K562 (cell line): Measurements from ENCODE around the gene STX1B. TPM values are rescaled to one million over a fixed set of nuclear protein-coding genes. Genes with fewer than 3 reads are reported as not detected.

ENCODE experiments used
- ATF4 ChIP-seq: fragments of 450-650 bp; formaldehyde crosslinking; IDR thresholded peaks from 2 replicates; pipeline ENCODE4 v1.4.0; 2022; ENCODE audit warnings: mild to moderate bottlenecking, moderate library complexity
- E2F3 ChIP-seq: fragments of 250-450 bp; sonication (Bioruptor Pico); IDR thresholded peaks from 2 replicates; pipeline ENCODE4 v1.4.0; 2020; ENCODE audit warnings: mild to moderate bottlenecking
- HMG20B ChIP-seq: fragments of 250-450 bp; sonication (Bioruptor Pico); IDR thresholded peaks from 2 replicates; pipeline ENCODE4 v1.5.0; 2021; ENCODE audit warnings: mild to moderate bottlenecking
- MCM7 ChIP-seq, 2 experiments: fragments of 450-650 bp; IDR thresholded peaks; 2 replicates each; pipeline ENCODE4 v1.6.1; 2016 to 2018
- MEF2A ChIP-seq: IDR thresholded peaks from 2 replicates; pipeline ENCODE4 v1.6.1; 2011; ENCODE audit warnings: low read depth, mild to moderate bottlenecking, low read length, moderate library complexity; ENCODE audit not compliant: control insufficient read depth
- MIER1 ChIP-seq: fragments of 450-650 bp; IDR thresholded peaks from 2 replicates; pipeline ENCODE4 v1.6.1; 2016; ENCODE audit warnings: antibody characterized with exemption, mild to moderate bottlenecking, low read depth
- SLC30A9 ChIP-seq: fragments of 250-450 bp; sonication (Bioruptor Pico); IDR thresholded peaks from 2 replicates; pipeline ENCODE4 v1.8.0; 2022; ENCODE audit warnings: mild to moderate bottlenecking, moderate library complexity
- SMAD2 ChIP-seq: fragments of 150-350 bp; IDR thresholded peaks from 2 replicates; pipeline ENCODE4 v1.6.1; 2014; ENCODE audit warnings: low read depth, mild to moderate bottlenecking, low read length
- THAP7 ChIP-seq: fragments of 250-450 bp; sonication (Bioruptor Pico); IDR thresholded peaks from 2 replicates; pipeline ENCODE4 v1.5.0; 2021
- ZBTB17 ChIP-seq: fragments of 450-650 bp; formaldehyde crosslinking; IDR thresholded peaks from 2 replicates; pipeline ENCODE4 v1.4.0; 2020; ENCODE audit warnings: mild to moderate bottlenecking
- ZC3H8 ChIP-seq: fragments of 450-650 bp; IDR thresholded peaks from 2 replicates; pipeline ENCODE4 v1.6.1; 2017
- ZFP91 ChIP-seq: sonication (generic); formaldehyde crosslinking; IDR thresholded peaks from 2 replicates; pipeline ENCODE4 v1.8.0; 2022; ENCODE audit warnings: mild to moderate bottlenecking, missing genetic modification reagents
- ZNF133 ChIP-seq: fragments of 250-450 bp; sonication (Bioruptor Pico); IDR thresholded peaks from 2 replicates; pipeline ENCODE4 v1.4.0; 2020; ENCODE audit warnings: mild to moderate bottlenecking
- ZNF3 ChIP-seq: fragments of 250-450 bp; sonication (Bioruptor Pico); IDR thresholded peaks from 2 replicates; pipeline ENCODE4 v1.5.0; 2021; ENCODE audit warnings: mild to moderate bottlenecking, moderate library complexity
- ZNF766 ChIP-seq: fragments of 200-800 bp; sonication (Bioruptor generic); conservative IDR thresholded peaks from 2 replicates; pipeline ENCODE4 v1.6.1; 2016; ENCODE audit warnings: missing genetic modification characterization, missing compliant biosample characterization
- polyA plus RNA-seq, 8 experiments: library from polyadenylated mRNA; depleted of rRNA in 4 of 8; stranded (reverse) in 5 of 8; unstranded in 3 of 8; fragments of >200 nt; fragmentation: Nextera tagmentation in 2 of 8; fragmentation: Illumina TruSeq in 1 of 8; extraction: Ambion mirVana in 2 of 8; extraction: Trizol in 1 of 8; gene quantifications; 2 replicates each; pipeline versions ENCODE4 v1.2.1 to v1.2.3, GENCODE V29; 2011 to 2014; ENCODE audit warnings: inconsistent platforms in 1 of 8, missing spikeins in 1 of 8
- total RNA-seq, 7 experiments: library from RNA; depleted of rRNA in 6 of 7; stranded (reverse); fragments of >200 nt in 6 of 7; fragmentation: Illumina TruSeq in 2 of 7; extraction: Trizol in 2 of 7; gene quantifications; 2 replicates each; pipeline versions ENCODE4 v1.2.1 to v1.2.3, GENCODE V29; 2011 to 2021; ENCODE audit warnings: low replicate concordance in 1 of 7
- TF ChIP-seq, protein P1 (sequence below): fragments of 250-450 bp; sonication (Bioruptor Pico); IDR thresholded peaks from 2 replicates; pipeline ENCODE4 v1.5.0; 2021
- TF ChIP-seq, protein P2 (sequence below), 2 experiments: fragments of 200-800 bp in 1 of 2; sonication (Bioruptor generic) in 1 of 2; sonication (generic) in 1 of 2; formaldehyde crosslinking in 1 of 2; IDR thresholded peaks in 1 of 2; conservative IDR thresholded peaks in 1 of 2; 2 replicates each; pipeline versions ENCODE4 v1.5.0 to v1.6.1; 2016 to 2020; ENCODE audit warnings: missing compliant biosample characterization in 1 of 2, missing genetic modification characterization in 1 of 2, missing genetic modification reagents in 1 of 2
- TF ChIP-seq, protein P3 (sequence below): sonication (generic); formaldehyde crosslinking; IDR thresholded peaks from 2 replicates; pipeline ENCODE4 v1.8.0; 2022; ENCODE audit warnings: missing genetic modification reagents, mild to moderate bottlenecking, borderline replicate concordance

Gene STX1B
- total and polyA plus RNA-seq, 9 of the 15 experiments (the other 6 are each of a cell fraction or from before 2014, with no cell fraction given), result 0.07 to 2.5 (median 0.86) TPM

- no peak for TF ChIP-seq ZFP91 (CRISPR knock-in tag)
- TF ChIP-seq HMG20B (CRISPR knock-in tag), result no peak
- no peak for TF ChIP-seq MEF2A
- TF ChIP-seq, protein P1, sequence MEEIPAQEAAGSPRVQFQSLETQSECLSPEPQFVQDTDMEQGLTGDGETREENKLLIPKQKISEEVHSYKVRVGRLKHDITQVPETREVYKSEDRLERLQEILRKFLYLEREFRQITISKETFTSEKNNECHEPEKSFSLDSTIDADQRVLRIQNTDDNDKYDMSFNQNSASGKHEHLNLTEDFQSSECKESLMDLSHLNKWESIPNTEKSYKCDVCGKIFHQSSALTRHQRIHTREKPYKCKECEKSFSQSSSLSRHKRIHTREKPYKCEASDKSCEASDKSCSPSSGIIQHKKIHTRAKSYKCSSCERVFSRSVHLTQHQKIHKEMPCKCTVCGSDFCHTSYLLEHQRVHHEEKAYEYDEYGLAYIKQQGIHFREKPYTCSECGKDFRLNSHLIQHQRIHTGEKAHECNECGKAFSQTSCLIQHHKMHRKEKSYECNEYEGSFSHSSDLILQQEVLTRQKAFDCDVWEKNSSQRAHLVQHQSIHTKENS (CRISPR knock-in tag), result no peak
- TF ChIP-seq SMAD2, result no peak
- TF ChIP-seq E2F3 (CRISPR knock-in tag), result peak; percentile 31; the same call in 1 of the 2 replicates
- TF ChIP-seq MIER1, result no peak
- no peak for TF ChIP-seq ZNF766 (CRISPR knock-in tag)
- TF ChIP-seq SLC30A9, result no peak
- TF ChIP-seq, protein P2, sequence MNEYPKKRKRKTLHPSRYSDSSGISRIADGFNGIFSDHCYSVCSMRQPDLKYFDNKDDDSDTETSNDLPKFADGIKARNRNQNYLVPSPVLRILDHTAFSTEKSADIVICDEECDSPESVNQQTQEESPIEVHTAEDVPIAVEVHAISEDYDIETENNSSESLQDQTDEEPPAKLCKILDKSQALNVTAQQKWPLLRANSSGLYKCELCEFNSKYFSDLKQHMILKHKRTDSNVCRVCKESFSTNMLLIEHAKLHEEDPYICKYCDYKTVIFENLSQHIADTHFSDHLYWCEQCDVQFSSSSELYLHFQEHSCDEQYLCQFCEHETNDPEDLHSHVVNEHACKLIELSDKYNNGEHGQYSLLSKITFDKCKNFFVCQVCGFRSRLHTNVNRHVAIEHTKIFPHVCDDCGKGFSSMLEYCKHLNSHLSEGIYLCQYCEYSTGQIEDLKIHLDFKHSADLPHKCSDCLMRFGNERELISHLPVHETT (CRISPR knock-in tag; conservative IDR thresholded peaks at IDR 0.05 in 1 of 2, IDR thresholded peaks at IDR 0.05 in 1 of 2), result no peak
- TF ChIP-seq, protein P3, sequence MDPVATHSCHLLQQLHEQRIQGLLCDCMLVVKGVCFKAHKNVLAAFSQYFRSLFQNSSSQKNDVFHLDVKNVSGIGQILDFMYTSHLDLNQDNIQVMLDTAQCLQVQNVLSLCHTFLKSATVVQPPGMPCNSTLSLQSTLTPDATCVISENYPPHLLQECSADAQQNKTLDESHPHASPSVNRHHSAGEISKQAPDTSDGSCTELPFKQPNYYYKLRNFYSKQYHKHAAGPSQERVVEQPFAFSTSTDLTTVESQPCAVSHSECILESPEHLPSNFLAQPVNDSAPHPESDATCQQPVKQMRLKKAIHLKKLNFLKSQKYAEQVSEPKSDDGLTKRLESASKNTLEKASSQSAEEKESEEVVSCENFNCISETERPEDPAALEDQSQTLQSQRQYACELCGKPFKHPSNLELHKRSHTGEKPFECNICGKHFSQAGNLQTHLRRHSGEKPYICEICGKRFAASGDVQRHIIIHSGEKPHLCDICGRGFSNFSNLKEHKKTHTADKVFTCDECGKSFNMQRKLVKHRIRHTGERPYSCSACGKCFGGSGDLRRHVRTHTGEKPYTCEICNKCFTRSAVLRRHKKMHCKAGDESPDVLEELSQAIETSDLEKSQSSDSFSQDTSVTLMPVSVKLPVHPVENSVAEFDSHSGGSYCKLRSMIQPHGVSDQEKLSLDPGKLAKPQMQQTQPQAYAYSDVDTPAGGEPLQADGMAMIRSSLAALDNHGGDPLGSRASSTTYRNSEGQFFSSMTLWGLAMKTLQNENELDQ, result no peak
- no peak for TF ChIP-seq ZBTB17 (CRISPR knock-in tag)
- no peak for TF ChIP-seq THAP7 (CRISPR knock-in tag)
- no peak for TF ChIP-seq ATF4 (CRISPR knock-in tag)
- no peak for TF ChIP-seq ZNF133
- TF ChIP-seq ZC3H8, result no peak
- no peak for TF ChIP-seq ZNF3
- TF ChIP-seq MCM7 (IDR thresholded peaks at IDR 0.05), result no peak
Observed at GRCh38 chr16:30941600-30942425, 68.6 kb downstream of the STX1B start (continued).
